Esophagus (tissue), 2 donors: ENCODE data around the gene ETV6. TPM values are rescaled to one million over a fixed set of nuclear protein-coding genes. Genes with fewer than 3 reads are reported as not detected.

Source experiments
- H3K27ac ChIP-seq, 2 donors: one replicate each; pipeline ENCODE4 v1.5.1; 2013; ENCODE audit warnings: low read depth in 2 of 2, mild to moderate bottlenecking in 2 of 2, inconsistent platforms in 1 of 2, low read length in 1 of 2, moderate library complexity in 1 of 2
- H3K27me3 ChIP-seq, 2 donors: one replicate each; pipeline ENCODE4 v1.6.1; 2013; ENCODE audit warnings: low read length in 2 of 2, control low read depth in 1 of 2, mild to moderate bottlenecking in 1 of 2; ENCODE audit not compliant: insufficient read depth in 2 of 2, control insufficient read depth in 1 of 2
- H3K36me3 ChIP-seq, 2 donors: one replicate each; pipeline ENCODE4 v1.6.1; 2013; ENCODE audit warnings: low read length in 1 of 2; ENCODE audit not compliant: control insufficient read depth in 2 of 2, insufficient read depth in 2 of 2
- H3K4me1 ChIP-seq, 2 donors: one replicate each; pipeline ENCODE4 v1.6.1; 2013; ENCODE audit warnings: low read length in 1 of 2; ENCODE audit not compliant: control insufficient read depth in 2 of 2, insufficient read depth in 2 of 2
- H3K4me3 ChIP-seq, 2 donors: one replicate each; pipeline ENCODE4 v1.5.1; 2013; ENCODE audit warnings: low read length in 2 of 2, mild to moderate bottlenecking in 2 of 2, low read depth in 1 of 2, moderate library complexity in 1 of 2
- H3K9me3 ChIP-seq, 2 donors: one replicate each; pipeline ENCODE4 v1.6.1; 2013; ENCODE audit warnings: mild to moderate bottlenecking in 2 of 2, low read depth in 1 of 2, low read length in 1 of 2, moderate library complexity in 1 of 2; ENCODE audit not compliant: control insufficient read depth in 2 of 2, insufficient read depth in 1 of 2
- WGBS, 2 donors: extraction: QIAGEN DNeasy Blood & Tissue Kit; methylation state at CpG; one replicate each; pipeline ENCODE4 v1.1.7; 2013; 5-methylcytosine and 5-hydroxymethylcytosine counted together
- polyA plus RNA-seq, 2 donors: library from polyadenylated mRNA; stranded (reverse); fragments of 200-250 nt; gene quantifications; one replicate each; pipeline ENCODE4 v1.2.3, GENCODE V29; 2013
- donor health status: healthy with polysubstance abuse.
- donor health status: Bipolar disorder and iron deficiency.

Gene ETV6
- polyA plus RNA-seq, 2 donors: 5.4 to 5.6 TPM

GRCh38 chr12:11824069-11824468 lies 174.6 kb downstream of the ETV6 start:
- WGBS, 2 donors: 93 to 94% methylated on average over 7 of the region's 7 CpGs
- Histone ChIP-seq H3K9me3 (no peaks in the 10 kb centered on the region), H3K27ac (no peak overlapping the region), H3K27me3 (no peaks in the 10 kb centered on the region), H3K4me3 (no peak overlapping the region), H3K36me3 (peaks cover 0 to 7% of the 10 kb centered on the region in 2 donors), H3K4me1 (peaks cover 0 to 4% of the 10 kb centered on the region in 2 donors)

GRCh38 chr12:11824736-11825135 lies 175.3 kb downstream of the ETV6 start:
- H3K9me3 ChIP-seq: no peaks in the 10 kb centered on the region
- WGBS, 2 donors: 70 to 86% methylated on average over 3 of the region's 3 CpGs
- no peak overlapping the region for H3K4me3 ChIP-seq
- H3K27ac ChIP-seq: no peak overlapping the region
- no peaks in the 10 kb centered on the region for H3K27me3 ChIP-seq
- H3K36me3 ChIP-seq: peaks cover 0 to 7% of the 10 kb centered on the region in 2 donors
- peaks cover 0 to 4% of the 10 kb centered on the region in 2 donors for H3K4me1 ChIP-seq

- 78 to 80% methylated on average over 7 of the region's 7 CpGs for WGBS, 2 donors
Measured at GRCh38 chr12:11825278-11825677, 175.8 kb downstream of the ETV6 start.

GRCh38 chr12:11826574-11826973 lies 177.1 kb downstream of the ETV6 start:
- Histone ChIP-seq H3K4me1 (peaks cover 0 to 7% of the 10 kb centered on the region in 2 donors), H3K9me3 (no peaks in the 10 kb centered on the region), H3K4me3 (no peak overlapping the region), H3K36me3 (peaks cover 0 to 7% of the 10 kb centered on the region in 2 donors), H3K27ac (no peak overlapping the region), H3K27me3 (no peaks in the 10 kb centered on the region)
- WGBS, 2 donors: 76 to 79% methylated on average over 3 of the region's 3 CpGs

More at GRCh38 chr12:11825278-11825677, 175.8 kb downstream of the ETV6 start:
- peaks cover 0 to 7% of the 10 kb centered on the region in 2 donors for H3K36me3 ChIP-seq
- no peaks in the 10 kb centered on the region for H3K9me3 ChIP-seq
- H3K27ac ChIP-seq: no peak overlapping the region
- H3K27me3 ChIP-seq: no peaks in the 10 kb centered on the region
- no peak overlapping the region for H3K4me3 ChIP-seq
- peaks cover 0 to 7% of the 10 kb centered on the region in 2 donors for H3K4me1 ChIP-seq

- peaks cover 0 to 3% of the 10 kb centered on the region in 2 donors for H3K4me1 ChIP-seq
- no peaks in the 10 kb centered on the region for H3K9me3 ChIP-seq
- H3K27ac ChIP-seq: peak overlapping the region; percentile 27
- no peak overlapping the region for H3K4me3 ChIP-seq
- peaks cover 0 to 3% of the 10 kb centered on the region in 2 donors for H3K36me3 ChIP-seq
- WGBS, 2 donors: 71% methylated on average over 17 of the region's 17 CpGs
- no peaks in the 10 kb centered on the region for H3K27me3 ChIP-seq
Measured at GRCh38 chr12:11827091-11828061, 177.9 kb downstream of the ETV6 start.

- WGBS, 2 donors: 48% methylated on average over 4 of the region's 4 CpGs
- Histone ChIP-seq H3K4me1 (peaks cover 0 to 3% of the 10 kb centered on the region in 2 donors), H3K27ac (peak overlapping the region in 1 of 2 donors; percentile 14), H3K4me3 (no peak overlapping the region), H3K9me3 (no peaks in the 10 kb centered on the region), H3K27me3 (no peaks in the 10 kb centered on the region), H3K36me3 (peaks cover 0 to 3% of the 10 kb centered on the region in 2 donors)
Measured at GRCh38 chr12:11829764-11830194, 180.3 kb downstream of the ETV6 start.

GRCh38 chr12:11830307-11830801 lies 180.9 kb downstream of the ETV6 start:
- Histone ChIP-seq H3K27ac (peak overlapping the region in 1 of 2 donors; percentile 51), H3K4me1 (peaks cover 0 to 3% of the 10 kb centered on the region in 2 donors)

GRCh38 chr12:11832093-11832492 lies 182.6 kb downstream of the ETV6 start:
- Histone ChIP-seq H3K27me3 (no peaks in the 10 kb centered on the region), H3K4me1 (peaks cover 3 to 4% of the 10 kb centered on the region in 2 donors), H3K9me3 (no peaks in the 10 kb centered on the region), H3K36me3 (no peaks in the 10 kb centered on the region), H3K4me3 (no peak overlapping the region), H3K27ac (no peak overlapping the region)
- WGBS, 2 donors: 76 to 82% methylated on average over 4 of the region's 4 CpGs

More at GRCh38 chr12:11830307-11830801, 180.9 kb downstream of the ETV6 start:
- no peaks in the 10 kb centered on the region for H3K9me3 ChIP-seq
- H3K36me3 ChIP-seq: peaks cover 0 to 3% of the 10 kb centered on the region in 2 donors
- 30 to 53% methylated on average over 5 of the region's 5 CpGs for WGBS, 2 donors
- no peaks in the 10 kb centered on the region for H3K27me3 ChIP-seq
- no peak overlapping the region for H3K4me3 ChIP-seq

- Histone ChIP-seq H3K9me3 (no peaks in the 10 kb centered on the region), H3K4me1 (peaks cover 3 to 4% of the 10 kb centered on the region in 2 donors), H3K36me3 (no peaks in the 10 kb centered on the region), H3K4me3 (no peak overlapping the region), H3K27ac (no peak overlapping the region), H3K27me3 (no peaks in the 10 kb centered on the region)
- WGBS, 2 donors: 46 to 58% methylated on average over 4 of the region's 4 CpGs
Measured at GRCh38 chr12:11833174-11833895, 183.9 kb downstream of the ETV6 start.
